Stomach (tissue), 4 donors: ENCODE data around the gene MAST4.

Experiments used
- EP300 ChIP-seq: sonication (generic); formaldehyde crosslinking; IDR thresholded peaks from one replicate; pipeline ENCODE4 v1.6.1; 2017; ENCODE audit warnings: antibody characterized with exemption
- POLR2A ChIP-seq, 4 donors: fragments of 450-650 bp; IDR thresholded peaks; one replicate each; pipeline ENCODE4 v1.6.1; 2016; ENCODE audit warnings: antibody characterized with exemption in 4 of 4, control low read depth in 2 of 4, mild to moderate bottlenecking in 1 of 4, moderate library complexity in 1 of 4
- POLR2AphosphoS5 ChIP-seq, 3 donors: sonication (generic); formaldehyde crosslinking; IDR thresholded peaks; one replicate each; pipeline ENCODE4 v1.6.1; 2016; ENCODE audit warnings: antibody characterized with exemption in 3 of 3
- TF ChIP-seq, protein P1 (sequence below), 7 experiments: fragments of 450-650 bp in 4 of 7; fragments of 200-600 bp in 3 of 7; sonication (generic) in 3 of 7; IDR thresholded peaks; one replicate each; pipeline ENCODE4 v1.5.1; 2016 to 2019; ENCODE audit warnings: antibody characterized with exemption in 7 of 7, control low read depth in 2 of 7, mild to moderate bottlenecking in 1 of 7

DNA sequence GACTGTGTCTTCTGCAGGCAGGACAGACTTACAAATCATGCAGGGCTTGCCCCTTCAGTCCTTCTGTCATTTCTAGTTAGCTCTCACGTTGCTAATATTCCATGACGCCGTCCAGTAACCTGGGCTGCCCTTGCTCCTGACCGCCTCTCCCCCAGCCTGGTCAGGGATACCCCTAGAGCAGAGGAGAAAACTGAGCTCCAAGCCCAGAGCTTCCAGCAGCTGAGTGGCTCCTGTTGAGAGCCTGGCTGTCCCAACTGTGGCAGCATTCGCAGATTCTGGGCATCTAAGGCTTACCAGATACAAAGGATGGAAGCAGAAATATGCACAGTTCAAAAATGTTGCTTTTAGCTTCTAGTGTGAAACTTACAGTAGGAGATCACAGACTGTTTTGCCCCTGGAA lies 415.2 kb downstream of the MAST4 start:
- TF ChIP-seq, protein P1, sequence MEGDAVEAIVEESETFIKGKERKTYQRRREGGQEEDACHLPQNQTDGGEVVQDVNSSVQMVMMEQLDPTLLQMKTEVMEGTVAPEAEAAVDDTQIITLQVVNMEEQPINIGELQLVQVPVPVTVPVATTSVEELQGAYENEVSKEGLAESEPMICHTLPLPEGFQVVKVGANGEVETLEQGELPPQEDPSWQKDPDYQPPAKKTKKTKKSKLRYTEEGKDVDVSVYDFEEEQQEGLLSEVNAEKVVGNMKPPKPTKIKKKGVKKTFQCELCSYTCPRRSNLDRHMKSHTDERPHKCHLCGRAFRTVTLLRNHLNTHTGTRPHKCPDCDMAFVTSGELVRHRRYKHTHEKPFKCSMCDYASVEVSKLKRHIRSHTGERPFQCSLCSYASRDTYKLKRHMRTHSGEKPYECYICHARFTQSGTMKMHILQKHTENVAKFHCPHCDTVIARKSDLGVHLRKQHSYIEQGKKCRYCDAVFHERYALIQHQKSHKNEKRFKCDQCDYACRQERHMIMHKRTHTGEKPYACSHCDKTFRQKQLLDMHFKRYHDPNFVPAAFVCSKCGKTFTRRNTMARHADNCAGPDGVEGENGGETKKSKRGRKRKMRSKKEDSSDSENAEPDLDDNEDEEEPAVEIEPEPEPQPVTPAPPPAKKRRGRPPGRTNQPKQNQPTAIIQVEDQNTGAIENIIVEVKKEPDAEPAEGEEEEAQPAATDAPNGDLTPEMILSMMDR (IDR thresholded peaks at IDR 0.05), result no peak
- TF ChIP-seq EP300, result no peak
- no peak for TF ChIP-seq POLR2A (IDR thresholded peaks at IDR 0.05)
- TF ChIP-seq POLR2AphosphoS5 (IDR thresholded peaks at IDR 0.05), result no peak
